Measurements from ENCODE around the gene ASCL5. TPM values are rescaled to one million over a fixed set of nuclear protein-coding genes. Genes with fewer than 3 reads are reported as not detected.

Gene ASCL5
- total and polyA plus RNA-seq, 2 of the 13 experiments (the other 11 are each of a cell fraction or from before 2014, with no cell fraction given) = not detected

- TF ChIP-seq TFAP4 (IDR thresholded peaks at IDR 0.05; ENCODE audit: borderline replicate concordance, low read depth) = peak; percentile 90; the same call in 1 of the 2 replicates
- TF ChIP-seq ZNF12 (CRISPR knock-in tag; IDR thresholded peaks at IDR 0.05) = peak; percentile 57; the same call in 1 of the 2 replicates
- no peak for TF ChIP-seq ZNF205 (CRISPR knock-in tag; IDR thresholded peaks at IDR 0.05)
- TF ChIP-seq ZNF33A (CRISPR knock-in tag; IDR thresholded peaks at IDR 0.05; ENCODE audit: borderline replicate concordance) = no peak
- TF ChIP-seq RBM22 (optimal IDR thresholded peaks at IDR 0.05; ENCODE audit: low read length) = no peak
- TF ChIP-seq ZNF777 (CRISPR knock-in tag; IDR thresholded peaks at IDR 0.05) = no peak
- no peak for TF ChIP-seq ZFP62 (CRISPR knock-in tag; IDR thresholded peaks at IDR 0.05)
- no peak for TF ChIP-seq SNAPC2 (CRISPR knock-in tag; IDR thresholded peaks at IDR 0.05)
- TF ChIP-seq ZNF160 (CRISPR knock-in tag; IDR thresholded peaks at IDR 0.05) = no peak
- TF ChIP-seq DR1 (CRISPR knock-in tag; IDR thresholded peaks at IDR 0.05) = no peak
- TF ChIP-seq DDIT3 (CRISPR knock-in tag; IDR thresholded peaks at IDR 0.05) = no peak
- TF ChIP-seq IRF2 (CRISPR knock-in tag; IDR thresholded peaks at IDR 0.05) = 0 out of 2 replicates have a peak, but pooled peaks have one; percentile 27
- no peak for TF ChIP-seq SNRNP70 (IDR thresholded peaks at IDR 0.05; ENCODE audit: low read depth, low read length)
- TF ChIP-seq ZBTB7B (CRISPR knock-in tag; IDR thresholded peaks at IDR 0.05) = no peak
- TF ChIP-seq ATF4 (CRISPR knock-in tag; IDR thresholded peaks at IDR 0.05) = no peak
- TF ChIP-seq ZNF280D (CRISPR knock-in tag; IDR thresholded peaks at IDR 0.05) = no peak
- no peak for TF ChIP-seq DBP (CRISPR knock-in tag; IDR thresholded peaks at IDR 0.05; ENCODE audit: not compliant biosample characterization)
- TF ChIP-seq CTCF (CRISPR knock-in tag; IDR thresholded peaks at IDR 0.05) = peak; percentile 72
- 0 out of 2 replicates have a peak, but pooled peaks have one; percentile 39 for TF ChIP-seq MTERF4 (CRISPR knock-in tag; IDR thresholded peaks at IDR 0.05)
- TF ChIP-seq RAD51 (IDR thresholded peaks at IDR 0.05; ENCODE audit: borderline replicate concordance) = no peak
These were observed at the start of gene ASCL5 (continued) for GRCh38 chr1:201126832-201127754.
